ENCODE results near the gene JAKMIP1. TPM values are rescaled to one million over a fixed set of nuclear protein-coding genes. Genes with fewer than 3 reads are reported as not detected.

JAKMIP1 gene
- total and polyA plus RNA-seq, 4 donors = 0.08 to 0.46 (median 0.22) TPM

DNA sequence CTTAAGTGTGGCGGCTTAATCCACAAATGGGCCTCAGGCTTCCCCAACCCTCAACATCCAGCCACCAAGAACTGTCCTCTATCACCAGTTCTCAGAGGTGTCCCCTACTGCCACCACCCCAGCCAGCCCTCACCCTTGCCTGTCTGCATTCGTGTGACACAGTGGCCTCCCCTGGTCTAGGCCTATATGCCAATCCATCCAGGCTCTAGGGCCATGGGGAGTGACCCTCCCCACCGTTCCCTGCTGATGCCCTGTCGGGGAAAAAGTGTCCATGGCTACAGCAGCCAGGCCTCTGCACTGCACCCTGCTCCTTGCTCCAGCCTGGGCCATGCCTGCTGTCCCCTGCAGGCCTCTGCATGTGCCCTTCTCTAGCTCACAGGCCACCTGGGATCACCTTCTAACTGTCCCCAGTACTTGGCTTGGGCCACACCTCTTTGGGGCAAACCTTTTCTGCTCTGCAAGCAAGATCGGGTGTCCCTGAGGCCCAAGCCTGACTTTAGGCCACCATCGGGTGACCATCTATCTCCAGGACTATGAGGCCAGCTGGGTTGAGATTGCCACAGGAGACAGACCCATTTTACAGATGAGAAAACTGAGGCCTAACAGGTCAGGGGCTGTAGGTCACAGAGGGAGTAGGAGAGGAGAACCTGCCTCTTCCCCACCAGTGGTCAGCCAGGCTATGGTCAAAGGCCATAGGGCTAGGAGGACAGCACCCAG, 75.8 kb downstream of the JAKMIP1 start:
- H3K4me3 ChIP-seq = no peak overlapping the region
- H3K4me1 ChIP-seq (ENCODE audit: control insufficient read depth in 5 of 5, insufficient read depth in 5 of 5, low read length in 5 of 5) = no peaks in the 10 kb centered on the region
- DNase-seq (no peak), ATAC-seq (ENCODE audit: insufficient read depth, low FRiP score) (no peak)
- 96 to 98% methylated on average over 6 of the region's 6 CpGs for WGBS, 2 donors
- H3K9ac ChIP-seq (ENCODE audit: insufficient read depth in 1 of 2, low read length in 2 of 2) = no peak overlapping the region
- no peaks in the 10 kb centered on the region for H3K36me3 ChIP-seq (ENCODE audit: control insufficient read depth in 4 of 4, insufficient read depth in 4 of 4, low read length in 4 of 4)
- TF ChIP-seq CTCF (IDR thresholded peaks at IDR 0.05; ENCODE audit: control extremely low read depth, extremely low read depth) = no peak
- H3K9me3 ChIP-seq (ENCODE audit: control insufficient read depth in 4 of 4, insufficient read depth in 3 of 4, low read length in 3 of 4) = peaks cover 0 to 9% (median 0%) of the 10 kb centered on the region in 4 donors
- H3K27me3 ChIP-seq (ENCODE audit: control insufficient read depth in 3 of 3, insufficient read depth in 3 of 3, low read length in 2 of 3) = peaks cover 0 to 2% (median 0%) of the 10 kb centered on the region in 3 donors
- H3K27ac ChIP-seq (ENCODE audit: low read depth in 1 of 2, low read length in 1 of 2) = no peak overlapping the region

DNA sequence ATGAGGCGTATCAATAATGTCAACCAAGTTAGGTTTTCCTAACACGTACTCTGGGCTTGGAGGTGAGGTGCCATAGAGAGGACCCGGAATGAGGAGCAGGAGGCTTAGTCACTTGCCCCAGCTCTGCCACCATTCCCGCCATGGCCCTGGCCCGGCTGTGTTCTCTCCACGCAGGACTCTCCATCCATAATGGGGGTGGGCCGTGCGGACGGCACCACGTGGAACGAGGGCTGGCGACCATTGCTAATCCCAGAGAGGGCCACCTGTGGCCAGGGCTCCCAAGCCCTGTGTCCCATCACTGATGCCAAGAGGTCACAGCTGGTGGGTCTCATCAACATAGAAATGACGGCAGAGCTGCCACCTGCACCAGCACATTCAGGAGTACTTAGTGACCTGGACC, 76.4 kb downstream of the JAKMIP1 start:
- no peak for ATAC-seq (ENCODE audit: insufficient read depth, low FRiP score)
- no peak for DNase-seq
- Histone ChIP-seq H3K27me3 (ENCODE audit: control insufficient read depth in 3 of 3, insufficient read depth in 3 of 3, low read length in 2 of 3) (peaks cover 0 to 2% (median 0%) of the 10 kb centered on the region in 3 donors), H3K9ac (ENCODE audit: insufficient read depth in 1 of 2, low read length in 2 of 2) (no peak overlapping the region), H3K4me3 (no peak overlapping the region), H3K36me3 (ENCODE audit: control insufficient read depth in 4 of 4, insufficient read depth in 4 of 4, low read length in 4 of 4) (no peaks in the 10 kb centered on the region), H3K4me1 (ENCODE audit: control insufficient read depth in 5 of 5, insufficient read depth in 5 of 5, low read length in 5 of 5) (no peaks in the 10 kb centered on the region), H3K9me3 (ENCODE audit: control insufficient read depth in 4 of 4, insufficient read depth in 3 of 4, low read length in 3 of 4) (peaks cover 0 to 9% (median 0%) of the 10 kb centered on the region in 4 donors), H3K27ac (ENCODE audit: low read depth in 1 of 2, low read length in 1 of 2) (no peak overlapping the region)
- no peak for TF ChIP-seq CTCF (IDR thresholded peaks at IDR 0.05; ENCODE audit: control extremely low read depth, extremely low read depth)
- WGBS, 2 donors = 95 to 98% methylated on average over 13 of the region's 13 CpGs

GRCh38 chr4:6123541-6123940, 76.8 kb downstream of the JAKMIP1 start:
- H3K36me3 ChIP-seq (ENCODE audit: control insufficient read depth in 4 of 4, insufficient read depth in 4 of 4, low read length in 4 of 4) = no peaks in the 10 kb centered on the region
- WGBS, 2 donors = 81 to 85% methylated on average over 2 of the region's 2 CpGs
- H3K9me3 ChIP-seq (ENCODE audit: control insufficient read depth in 4 of 4, insufficient read depth in 3 of 4, low read length in 3 of 4) = peaks cover 0 to 9% (median 0%) of the 10 kb centered on the region in 4 donors
- TF ChIP-seq CTCF (IDR thresholded peaks at IDR 0.05; ENCODE audit: control extremely low read depth, extremely low read depth) = no peak
- H3K4me3 ChIP-seq = no peak overlapping the region
- no peak overlapping the region for H3K27ac ChIP-seq (ENCODE audit: low read depth in 1 of 2, low read length in 1 of 2)
- ATAC-seq (ENCODE audit: insufficient read depth, low FRiP score) (no peak), DNase-seq (no peak)
- H3K9ac ChIP-seq (ENCODE audit: insufficient read depth in 1 of 2, low read length in 2 of 2) = no peak overlapping the region
- H3K4me1 ChIP-seq (ENCODE audit: control insufficient read depth in 5 of 5, insufficient read depth in 5 of 5, low read length in 5 of 5) = no peaks in the 10 kb centered on the region
- peaks cover 0 to 2% (median 0%) of the 10 kb centered on the region in 3 donors for H3K27me3 ChIP-seq (ENCODE audit: control insufficient read depth in 3 of 3, insufficient read depth in 3 of 3, low read length in 2 of 3)
